MG63 (cell line): ENCODE data around the gene EIF4E1B. TPM values are rescaled to one million over a fixed set of nuclear protein-coding genes. Genes with fewer than 3 reads are reported as not detected.

Source experiments
- DNase-seq: peaks from one replicate; pipeline ENCODE4 v3.0.0-alpha.2; 2020
- H3K27me3 ChIP-seq: fragments of 250-450 bp; sonication (Bioruptor Pico); 2 replicates; pipeline ENCODE4 v1.5.1; 2020; ENCODE audit warnings: mild to moderate bottlenecking, moderate library complexity
- H3K36me3 ChIP-seq: fragments of 250-450 bp; sonication (Bioruptor Pico); 2 replicates; pipeline ENCODE4 v1.5.1; 2020; ENCODE audit warnings: mild to moderate bottlenecking, moderate library complexity
- H3K4me3 ChIP-seq: fragments of 250-450 bp; sonication (Bioruptor Pico); 2 replicates; pipeline ENCODE4 v1.5.1; 2020; ENCODE audit warnings: mild to moderate bottlenecking, moderate library complexity
- H3K9me3 ChIP-seq: fragments of 250-450 bp; sonication (Bioruptor Pico); 2 replicates; pipeline ENCODE4 v1.5.1; 2020; ENCODE audit warnings: mild to moderate bottlenecking, moderate library complexity
- total RNA-seq: library from RNA; depleted of rRNA; stranded (reverse); fragments of >200 nt; shearing (Covaris generic); gene quantifications from 2 replicates; pipeline ENCODE4 v1.2.3, GENCODE V29; 2014; ENCODE audit warnings: low replicate concordance

The EIF4E1B gene
- total RNA-seq, 1 experiment from 2014 or later = not detected

DNA sequence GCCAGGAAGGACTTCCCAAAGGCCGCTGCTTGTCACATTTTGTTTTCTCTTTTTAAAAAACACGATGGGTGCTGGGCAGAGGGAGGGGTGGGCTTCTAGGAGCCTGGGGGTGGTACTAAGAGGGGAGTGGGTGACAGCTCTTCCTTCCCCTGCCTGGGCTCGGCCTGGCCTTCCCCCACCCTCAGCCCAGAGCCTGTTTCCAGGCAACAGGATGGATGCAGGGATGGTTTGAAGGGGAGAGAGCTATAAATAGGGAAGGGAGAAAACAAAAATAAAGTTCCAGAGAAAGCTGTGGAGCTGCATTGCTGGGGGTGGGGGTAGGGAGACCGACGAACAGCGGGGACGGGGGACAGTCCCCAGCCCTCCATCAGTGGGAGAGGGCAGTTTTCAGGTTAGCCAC, 14.0 kb upstream of the EIF4E1B start:
- Histone ChIP-seq H3K27me3 (peaks cover 12% of the 10 kb centered on the region), H3K36me3 (no peaks in the 10 kb centered on the region), H3K4me3 (no peak overlapping the region), H3K9me3 (no peaks in the 10 kb centered on the region)
- no peak for DNase-seq

DNA sequence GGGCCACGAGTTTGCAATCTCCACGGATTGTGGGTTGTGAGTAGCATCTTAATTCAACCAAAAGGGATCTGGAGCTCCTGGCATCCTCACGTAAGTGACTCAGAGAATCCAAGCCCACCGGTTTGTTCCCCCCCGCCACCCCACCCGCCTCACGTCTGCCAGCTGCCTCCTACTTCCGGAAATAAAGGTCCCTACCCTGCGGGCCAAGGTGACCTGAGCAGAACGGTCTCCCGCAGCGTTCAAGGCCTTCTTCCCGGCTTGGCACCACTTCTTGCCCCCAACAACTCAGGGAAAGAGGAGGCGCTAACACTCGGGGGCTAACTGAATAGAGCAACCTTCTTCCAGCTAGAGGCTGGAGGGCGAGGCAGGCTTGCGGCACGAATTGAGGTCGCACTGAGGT, 11.7 kb upstream of the EIF4E1B start:
- H3K27me3 ChIP-seq = peaks cover 12% of the 10 kb centered on the region
- DNase-seq = no peak
- H3K36me3 ChIP-seq = no peaks in the 10 kb centered on the region
- H3K9me3 ChIP-seq = no peaks in the 10 kb centered on the region
- no peak overlapping the region for H3K4me3 ChIP-seq

DNA sequence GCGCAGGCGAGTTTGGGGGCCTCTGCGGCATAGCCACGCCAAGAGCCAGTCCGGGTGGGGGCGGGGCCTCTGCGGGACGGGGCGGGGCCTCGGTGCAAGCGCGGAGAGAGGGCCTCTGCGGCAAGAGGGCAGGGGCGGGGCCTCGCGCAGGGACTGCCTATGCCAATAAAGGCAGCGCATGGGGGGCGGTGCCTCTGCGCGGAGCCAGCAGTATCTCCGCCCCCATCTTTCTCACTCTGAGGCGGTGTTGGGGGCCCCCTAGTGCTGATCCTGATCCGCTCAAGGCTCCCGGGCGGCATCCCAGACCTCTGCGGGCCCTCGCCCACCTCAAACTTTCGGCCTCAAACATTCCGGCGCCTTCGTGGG, 11.3 kb upstream of the EIF4E1B start:
- Histone ChIP-seq H3K36me3 (no peaks in the 10 kb centered on the region), H3K4me3 (no peak overlapping the region), H3K27me3 (peaks cover 12% of the 10 kb centered on the region), H3K9me3 (no peaks in the 10 kb centered on the region)
- peak; percentile 89 for DNase-seq

DNA sequence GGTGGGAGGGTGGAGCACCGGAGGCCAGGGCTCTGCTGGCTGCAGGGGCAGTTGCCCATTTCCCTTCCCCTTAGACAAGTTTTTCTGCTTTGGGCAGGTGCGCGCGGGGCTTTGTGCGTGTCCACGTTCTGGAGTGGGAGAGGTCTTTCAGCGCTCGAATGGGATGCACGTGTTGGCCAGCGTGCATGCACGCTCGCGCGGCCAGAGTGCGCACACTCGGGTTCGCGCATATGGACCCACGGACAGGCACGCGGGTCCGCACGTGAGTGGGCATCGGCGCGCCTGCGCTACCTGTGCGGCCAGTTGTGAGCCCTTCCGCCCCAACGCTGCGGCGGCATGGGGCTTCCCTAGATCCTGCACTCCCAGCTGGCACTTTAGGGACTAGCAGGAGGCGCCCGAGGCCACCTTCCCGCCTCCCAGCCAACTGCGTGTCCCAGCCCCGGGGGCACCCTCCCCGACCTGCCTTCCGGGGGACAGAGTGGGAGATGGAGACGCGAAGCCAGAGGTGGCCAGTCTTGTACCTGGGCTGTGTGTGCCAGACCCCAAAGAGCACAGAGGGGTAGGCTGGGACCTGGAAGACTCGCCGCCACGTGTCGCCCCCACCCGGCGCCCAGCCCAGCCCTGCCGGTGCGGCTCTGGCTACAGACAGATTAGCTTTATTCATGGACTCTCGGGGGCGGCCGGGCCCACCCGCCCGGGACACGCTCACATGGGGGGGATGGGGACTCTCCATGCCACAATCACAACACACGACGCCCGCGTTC, 10.7 kb upstream of the EIF4E1B start:
- DNase-seq = no peak
- peaks cover 13% of the 10 kb centered on the region for H3K27me3 ChIP-seq
- H3K4me3 ChIP-seq = no peak overlapping the region
- H3K36me3 ChIP-seq = no peaks in the 10 kb centered on the region
- no peaks in the 10 kb centered on the region for H3K9me3 ChIP-seq

DNA sequence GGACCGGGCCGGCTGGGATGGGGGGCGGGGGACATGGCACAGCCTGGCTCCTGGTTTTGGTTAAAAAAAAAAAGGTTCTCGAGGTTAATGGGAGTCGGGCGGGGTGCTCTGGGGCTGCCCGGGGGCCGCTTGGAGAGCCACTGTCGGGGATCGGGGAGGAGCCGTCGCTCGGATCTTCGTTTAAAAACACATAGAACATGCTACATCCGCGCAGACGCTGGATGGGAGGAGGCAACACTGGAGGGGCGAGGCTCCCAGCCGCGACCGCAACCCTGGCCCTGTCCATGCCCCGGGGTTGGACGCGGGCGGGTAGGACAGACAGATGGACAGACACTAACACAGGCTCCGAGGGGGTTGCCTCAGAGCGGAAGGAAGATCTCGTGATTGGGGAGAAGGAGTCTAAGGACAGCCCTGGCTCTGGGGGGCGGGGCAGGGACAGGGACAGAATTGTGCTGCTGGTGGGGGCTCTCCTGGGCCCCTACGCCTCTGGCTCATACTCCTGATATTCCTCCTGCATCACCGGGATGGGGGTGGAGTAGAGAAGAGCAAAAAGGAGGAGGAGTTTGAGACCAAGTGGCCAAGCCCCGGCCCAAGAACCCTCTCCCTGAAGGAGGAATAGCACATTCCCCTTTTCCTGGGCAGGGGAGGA, 10.0 kb upstream of the EIF4E1B start:
- no peak overlapping the region for H3K4me3 ChIP-seq
- no peaks in the 10 kb centered on the region for H3K36me3 ChIP-seq
- no peaks in the 10 kb centered on the region for H3K9me3 ChIP-seq
- H3K27me3 ChIP-seq = peaks cover 15% of the 10 kb centered on the region
- no peak for DNase-seq

DNA sequence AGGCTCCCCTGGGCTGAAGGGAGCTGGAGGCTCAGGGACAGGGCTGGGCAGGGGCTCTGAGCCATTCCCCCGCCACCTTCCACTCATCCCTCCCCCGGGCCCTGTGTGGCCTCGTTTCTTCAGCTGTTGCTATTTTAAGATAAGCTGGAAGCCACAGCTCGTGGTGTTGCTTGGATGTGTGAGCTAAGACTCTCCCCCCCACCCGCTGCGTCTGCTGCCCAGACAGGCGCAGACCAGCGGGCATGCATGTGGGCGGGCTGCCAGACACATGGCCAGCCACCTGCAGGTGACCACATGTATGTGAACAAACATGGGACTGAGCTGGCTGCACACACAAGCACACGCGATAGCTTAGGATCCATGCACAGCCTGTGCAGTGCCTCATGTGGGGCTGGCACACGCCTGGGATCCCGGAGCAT, 8.8 kb upstream of the EIF4E1B start:
- H3K27me3 ChIP-seq = peaks cover 15% of the 10 kb centered on the region

DNA sequence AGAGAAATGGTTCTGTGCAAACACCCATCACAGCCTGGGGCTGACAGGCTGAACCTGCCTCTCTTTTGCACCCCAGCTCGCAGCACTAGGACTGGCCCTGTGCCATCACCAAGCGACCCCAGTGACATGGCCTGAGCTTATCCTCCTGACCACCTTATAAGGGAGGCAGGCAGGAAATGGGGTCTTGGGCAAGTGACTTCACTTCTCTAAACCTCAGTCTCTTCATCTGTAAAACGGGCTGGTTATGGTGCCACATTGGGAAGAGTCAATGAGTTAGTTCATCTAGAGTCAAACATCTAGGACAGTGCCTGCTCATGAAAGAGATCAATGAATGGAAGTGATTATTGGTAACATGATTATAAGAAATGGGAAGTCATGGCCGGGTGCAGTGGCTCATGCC, 6.3 kb upstream of the EIF4E1B start:
- Histone ChIP-seq H3K36me3 (no peaks in the 10 kb centered on the region), H3K9me3 (no peaks in the 10 kb centered on the region), H3K27me3 (peaks cover 15% of the 10 kb centered on the region), H3K4me3 (no peak overlapping the region)
- DNase-seq = no peak

More for the DNA sequence above, 8.8 kb upstream of the EIF4E1B start:
- Histone ChIP-seq H3K36me3 (no peaks in the 10 kb centered on the region), H3K9me3 (no peaks in the 10 kb centered on the region), H3K4me3 (no peak overlapping the region)
- DNase-seq = no peak

- Histone ChIP-seq H3K27me3 (peaks cover 12% of the 10 kb centered on the region), H3K4me3 (no peak overlapping the region), H3K36me3 (no peaks in the 10 kb centered on the region), H3K9me3 (no peaks in the 10 kb centered on the region)
- DNase-seq = no peak
Measured at GRCh38 chr5:176624938-176625337, 5.5 kb upstream of the EIF4E1B start.

- DNase-seq = no peak
- no peaks in the 10 kb centered on the region for H3K36me3 ChIP-seq
- H3K27me3 ChIP-seq = peaks cover 10% of the 10 kb centered on the region; the same call in 1 of the 2 replicates
- H3K4me3 ChIP-seq = no peak overlapping the region
- H3K9me3 ChIP-seq = no peaks in the 10 kb centered on the region
Measured at GRCh38 chr5:176625512-176625911, 5.0 kb upstream of the EIF4E1B start.

- Histone ChIP-seq H3K9me3 (no peaks in the 10 kb centered on the region), H3K27me3 (peaks cover 13% of the 10 kb centered on the region), H3K4me3 (no peak overlapping the region), H3K36me3 (no peaks in the 10 kb centered on the region)
- DNase-seq = no peak
Measured at GRCh38 chr5:176625966-176626875, 4.3 kb upstream of the EIF4E1B start.

DNA sequence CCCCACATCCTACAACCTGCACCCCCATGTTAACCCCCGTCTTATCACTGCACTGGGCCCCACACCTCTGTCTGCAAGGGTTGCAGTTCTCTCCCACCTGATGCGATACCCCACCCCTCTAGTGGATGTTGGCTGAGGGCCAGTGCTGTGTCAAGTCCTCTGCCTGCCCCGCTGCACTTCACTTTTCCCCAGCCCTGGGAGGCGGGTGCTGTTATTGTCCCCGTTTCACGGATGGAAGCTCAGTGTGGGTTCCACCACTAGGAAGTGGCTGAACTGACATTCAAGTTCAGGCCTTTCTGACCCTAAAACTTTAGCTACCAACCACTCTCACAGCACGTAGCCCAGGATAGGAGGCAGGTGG, 3.6 kb upstream of the EIF4E1B start:
- no peak for DNase-seq
- no peaks in the 10 kb centered on the region for H3K9me3 ChIP-seq
- H3K4me3 ChIP-seq = no peak overlapping the region
- H3K36me3 ChIP-seq = no peaks in the 10 kb centered on the region
- peaks cover 15% of the 10 kb centered on the region for H3K27me3 ChIP-seq

DNA sequence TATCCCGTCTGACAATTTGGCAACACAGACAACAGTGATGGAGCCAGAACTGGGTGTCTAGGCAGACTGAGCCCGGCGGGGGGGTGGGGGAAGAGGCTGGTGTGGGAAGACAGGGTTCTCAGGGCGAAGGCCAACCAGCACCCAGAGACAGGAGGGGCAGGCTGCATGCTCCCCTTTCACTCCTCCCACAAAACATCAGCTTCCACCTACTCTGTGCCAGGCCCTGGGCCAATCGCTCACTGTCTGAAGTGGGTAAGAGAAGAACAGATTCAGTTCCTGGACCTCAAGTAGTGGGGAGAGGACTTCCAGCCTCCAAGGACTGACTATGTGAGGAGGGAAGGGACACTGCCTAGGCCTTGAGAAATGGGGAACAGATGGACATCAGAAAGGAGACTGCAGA, 2.9 kb upstream of the EIF4E1B start:
- H3K27me3 ChIP-seq = peaks cover 15% of the 10 kb centered on the region
- no peaks in the 10 kb centered on the region for H3K36me3 ChIP-seq
- no peaks in the 10 kb centered on the region for H3K9me3 ChIP-seq
- no peak for DNase-seq
- H3K4me3 ChIP-seq = no peak overlapping the region

- H3K9me3 ChIP-seq = no peaks in the 10 kb centered on the region
- H3K36me3 ChIP-seq = no peaks in the 10 kb centered on the region
- H3K4me3 ChIP-seq = no peak overlapping the region
- peaks cover 15% of the 10 kb centered on the region for H3K27me3 ChIP-seq
- no peak for DNase-seq
Measured at GRCh38 chr5:176628406-176629228, 1.9 kb upstream of the EIF4E1B start.

DNA sequence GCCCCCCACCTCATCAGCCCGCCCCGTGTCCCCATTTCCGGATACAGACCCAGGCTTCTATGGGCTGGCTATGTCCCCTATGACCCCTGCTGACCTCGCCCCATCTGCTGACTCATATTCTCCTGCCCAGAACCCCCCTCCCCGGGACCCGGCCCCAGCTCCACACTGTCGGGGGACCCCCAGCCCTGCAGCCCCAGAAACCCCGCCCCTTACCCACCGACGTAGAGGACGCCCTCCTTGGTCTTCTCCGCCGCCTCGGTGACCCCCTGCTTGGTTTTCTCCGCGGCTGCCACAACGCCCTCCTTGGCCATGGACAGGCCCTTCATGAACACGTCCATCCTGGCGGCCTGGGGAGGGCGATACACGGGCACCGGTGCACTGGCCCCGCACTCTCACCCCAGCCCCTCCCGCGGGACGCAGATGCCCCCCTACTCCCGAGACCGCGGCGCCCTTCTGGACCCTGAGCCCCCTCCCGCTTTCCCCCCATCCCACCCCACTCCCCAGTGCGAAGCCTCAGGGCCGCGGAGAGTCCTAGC, 1.1 kb upstream of the EIF4E1B start:
- no peaks in the 10 kb centered on the region for H3K36me3 ChIP-seq
- H3K4me3 ChIP-seq = no peak overlapping the region
- H3K9me3 ChIP-seq = no peaks in the 10 kb centered on the region
- H3K27me3 ChIP-seq = peaks cover 15% of the 10 kb centered on the region
- no peak for DNase-seq

GRCh38 chr5:176630681-176631222, 277 bp downstream of the EIF4E1B start:
- H3K9me3 ChIP-seq = no peaks in the 10 kb centered on the region
- DNase-seq = no peak
- peak overlapping the region; percentile 27 for H3K4me3 ChIP-seq
- H3K36me3 ChIP-seq = no peaks in the 10 kb centered on the region
- H3K27me3 ChIP-seq = peaks cover 12% of the 10 kb centered on the region
